Measurements from ENCODE around the gene ABI2. TPM values are rescaled to one million over a fixed set of nuclear protein-coding genes. Genes with fewer than 3 reads are reported as not detected.

The ABI2 gene
- total and polyA plus RNA-seq, 3 donors from 2014 or later = 91.2 to 109 (median 106) TPM

DNA sequence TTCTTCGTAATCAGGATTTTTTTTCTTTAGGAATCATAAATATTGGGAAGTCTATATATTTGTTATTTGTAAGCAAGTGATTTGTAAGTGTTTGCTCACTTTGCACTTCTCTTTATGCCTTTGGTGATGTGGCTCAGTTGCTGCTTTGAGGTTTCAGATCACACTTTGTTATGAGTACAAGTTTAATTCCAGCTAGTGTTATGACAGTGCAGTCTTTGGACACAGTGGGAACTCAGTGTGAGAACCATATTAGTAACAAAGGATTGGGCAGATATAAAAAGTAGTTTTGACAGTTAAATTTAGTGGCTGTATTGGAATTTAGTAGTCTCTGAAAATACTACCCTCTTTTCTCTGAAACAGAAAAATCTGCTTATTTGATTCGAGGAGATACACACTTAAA, 67.7 kb downstream of the ABI2 start:
- 86 to 91% methylated on average over 2 of the region's 2 CpGs for WGBS, 2 donors
- DNase-seq = no peak
- intact Hi-C loops (cut with DNase I; ENCODE audit: low total_unique reads) = no loop called here

GRCh38 chr2:203396667-203397066, 68.5 kb downstream of the ABI2 start:
- intact Hi-C loops (cut with DNase I; ENCODE audit: low total_unique reads) = no loop called here
- DNase-seq = no peak
- TF ChIP-seq CTCF (IDR thresholded peaks at IDR 0.05) = peak in 1 of 3 experiments; percentile 8
- TF ChIP-seq POLR2A (IDR thresholded peaks at IDR 0.05) = no peak
- Histone ChIP-seq H3K27me3 (no peaks in the 10 kb centered on the region), H3K4me1 (no peaks in the 10 kb centered on the region), H3K9me3 (no peaks in the 10 kb centered on the region), H3K36me3 (ENCODE audit: low read depth, missing control alignments) (no peaks in the 10 kb centered on the region), H3K27ac (no peak overlapping the region), H3K4me3 (no peak overlapping the region)
- WGBS, 2 donors = 48 to 50% methylated on average over 1 of the region's 1 CpG

More for the DNA sequence above, 67.7 kb downstream of the ABI2 start:
- H3K4me3 ChIP-seq = no peak overlapping the region
- H3K27me3 ChIP-seq = no peaks in the 10 kb centered on the region
- TF ChIP-seq CTCF (IDR thresholded peaks at IDR 0.05) (no peak), POLR2A (IDR thresholded peaks at IDR 0.05) (no peak)
- no peak overlapping the region for H3K27ac ChIP-seq
- no peaks in the 10 kb centered on the region for H3K9me3 ChIP-seq
- H3K36me3 ChIP-seq (ENCODE audit: low read depth, missing control alignments) = no peaks in the 10 kb centered on the region
- H3K4me1 ChIP-seq = no peaks in the 10 kb centered on the region

DNA sequence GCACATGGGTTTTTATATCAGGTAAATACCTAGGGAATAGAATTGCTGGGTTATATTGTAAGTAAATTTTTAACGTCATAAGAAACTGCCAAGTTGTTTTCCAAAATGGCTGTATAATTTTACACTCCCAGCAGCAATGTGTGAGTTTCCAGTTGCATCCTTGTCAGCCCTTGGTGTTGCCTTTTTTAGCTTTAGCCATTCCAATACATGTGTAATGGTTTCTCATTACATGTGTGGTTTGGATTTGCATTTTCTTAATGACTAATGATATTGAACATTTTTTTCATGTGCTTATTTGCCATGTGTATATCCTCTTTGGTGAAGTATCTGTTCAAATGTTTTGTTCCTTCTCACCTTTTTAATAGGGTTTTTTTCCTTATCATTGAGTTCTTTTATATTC, 70.8 kb downstream of the ABI2 start:
- TF ChIP-seq POLR2A (IDR thresholded peaks at IDR 0.05) (no peak), CTCF (IDR thresholded peaks at IDR 0.05) (no peak)
- H3K27ac ChIP-seq = no peak overlapping the region
- no peaks in the 10 kb centered on the region for H3K36me3 ChIP-seq (ENCODE audit: low read depth, missing control alignments)
- no peak for DNase-seq
- H3K9me3 ChIP-seq = no peaks in the 10 kb centered on the region
- H3K4me3 ChIP-seq = no peak overlapping the region
- intact Hi-C loops (cut with DNase I; ENCODE audit: low total_unique reads) = no loop called here
- H3K27me3 ChIP-seq = no peaks in the 10 kb centered on the region
- no peaks in the 10 kb centered on the region for H3K4me1 ChIP-seq
- WGBS, 2 donors = 83 to 93% methylated on average over 1 of the region's 1 CpG

- intact Hi-C loops (cut with DNase I; ENCODE audit: low total_unique reads) = no loop called here
- DNase-seq = no peak
- H3K4me1 ChIP-seq = no peaks in the 10 kb centered on the region
- H3K36me3 ChIP-seq (ENCODE audit: low read depth, missing control alignments) = no peaks in the 10 kb centered on the region
- TF ChIP-seq POLR2A (IDR thresholded peaks at IDR 0.05) (no peak), CTCF (IDR thresholded peaks at IDR 0.05) (no peak)
- no peak overlapping the region for H3K4me3 ChIP-seq
- WGBS, 2 donors = 96 to 100% methylated on average over 2 of the region's 2 CpGs
- H3K9me3 ChIP-seq = no peaks in the 10 kb centered on the region
- H3K27ac ChIP-seq = no peak overlapping the region
- no peaks in the 10 kb centered on the region for H3K27me3 ChIP-seq
These were observed 72.8 kb downstream of the ABI2 start for GRCh38 chr2:203400805-203401585.

- Histone ChIP-seq H3K27ac (no peak overlapping the region), H3K36me3 (ENCODE audit: low read depth, missing control alignments) (no peaks in the 10 kb centered on the region), H3K27me3 (no peaks in the 10 kb centered on the region), H3K4me1 (no peaks in the 10 kb centered on the region), H3K4me3 (no peak overlapping the region), H3K9me3 (no peaks in the 10 kb centered on the region)
- intact Hi-C loops (cut with DNase I; ENCODE audit: low total_unique reads) = no loop called here
- DNase-seq = no peak
- TF ChIP-seq CTCF (IDR thresholded peaks at IDR 0.05) = no peak
These were observed 76.8 kb downstream of the ABI2 start for GRCh38 chr2:203404996-203405395.
